HG02885 (cell line): ENCODE data around the gene OTOS.

Experiments used
- ATAC-seq: cut with Tn5 transposase; IDR thresholded peaks from one replicate; pipeline ENCODE4 v1.9.1; 2021; ENCODE audit warnings: mild to moderate bottlenecking; ENCODE audit not compliant: unreplicated experiment, poor library complexity

OTOS gene

GRCh38 chr2:240155048-240155744 is 14.7 kb upstream of the OTOS start:
- no peak for ATAC-seq

GRCh38 chr2:240154606-240155005 is 14.1 kb upstream of the OTOS start:
- no peak for ATAC-seq

GRCh38 chr2:240153418-240153817 is 13.0 kb upstream of the OTOS start:
- ATAC-seq: no peak

GRCh38 chr2:240151477-240152031 is 11.1 kb upstream of the OTOS start:
- ATAC-seq: no peak

- peak; percentile 46 for ATAC-seq
These were observed 9.7 kb upstream of the OTOS start for GRCh38 chr2:240149943-240150784.

- ATAC-seq: no peak
These were observed 7.6 kb upstream of the OTOS start for GRCh38 chr2:240147911-240148587.

GRCh38 chr2:240147382-240147781 is 6.9 kb upstream of the OTOS start:
- ATAC-seq: no peak

- no peak for ATAC-seq
These were observed 6.3 kb upstream of the OTOS start for GRCh38 chr2:240146627-240147278.

GRCh38 chr2:240146141-240146561 is 5.7 kb upstream of the OTOS start:
- no peak for ATAC-seq

- ATAC-seq: no peak
These were observed 5.0 kb upstream of the OTOS start for GRCh38 chr2:240145461-240145860.

- ATAC-seq: no peak
These were observed 4.3 kb upstream of the OTOS start for GRCh38 chr2:240144649-240145261.

GRCh38 chr2:240143801-240144648 is 3.6 kb upstream of the OTOS start:
- ATAC-seq: peak; percentile 66

- ATAC-seq: no peak
These were observed 2.8 kb upstream of the OTOS start for GRCh38 chr2:240143276-240143675.

GRCh38 chr2:240142859-240143258 is 2.4 kb upstream of the OTOS start:
- ATAC-seq: no peak

GRCh38 chr2:240142256-240142775 is 1.9 kb upstream of the OTOS start:
- ATAC-seq: no peak

- ATAC-seq: no peak
These were observed 1.3 kb upstream of the OTOS start for GRCh38 chr2:240141736-240142135.

- ATAC-seq: no peak
These were observed 462 bp upstream of the OTOS start for GRCh38 chr2:240140920-240141319.

GRCh38 chr2:240139666-240140393 is 628 bp downstream of the OTOS start:
- ATAC-seq: no peak
